GM12801 (cell line): ENCODE results near the gene PARP16.

Source experiments
- TF ChIP-seq, protein P1 (sequence below): IDR thresholded peaks from one replicate; pipeline ENCODE4 v1.5.1; 2011; ENCODE audit warnings: control low read depth; ENCODE audit not compliant: insufficient read length; ENCODE audit errors: extremely low read depth

PARP16 gene

DNA sequence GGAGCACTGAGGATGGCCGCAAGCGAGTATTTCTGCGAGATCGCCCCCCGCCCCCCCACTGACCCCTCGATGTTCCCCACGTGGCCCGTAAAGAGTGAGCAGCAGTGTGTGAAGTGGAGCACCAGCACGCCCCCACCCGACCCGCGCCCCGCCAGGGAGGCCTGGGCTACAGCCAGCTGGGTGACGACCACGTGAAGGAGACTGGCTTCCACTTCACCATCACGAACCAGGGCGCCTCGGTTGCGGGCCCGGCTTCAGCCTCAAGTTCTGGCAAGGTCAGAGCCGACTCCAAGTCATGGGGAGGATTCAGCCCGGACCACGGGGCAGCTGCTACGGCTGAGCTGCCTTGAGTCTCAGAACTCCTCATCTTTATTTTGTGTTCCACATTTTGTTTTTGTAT, 15.4 kb upstream of the PARP16 start:
- TF ChIP-seq, protein P1, sequence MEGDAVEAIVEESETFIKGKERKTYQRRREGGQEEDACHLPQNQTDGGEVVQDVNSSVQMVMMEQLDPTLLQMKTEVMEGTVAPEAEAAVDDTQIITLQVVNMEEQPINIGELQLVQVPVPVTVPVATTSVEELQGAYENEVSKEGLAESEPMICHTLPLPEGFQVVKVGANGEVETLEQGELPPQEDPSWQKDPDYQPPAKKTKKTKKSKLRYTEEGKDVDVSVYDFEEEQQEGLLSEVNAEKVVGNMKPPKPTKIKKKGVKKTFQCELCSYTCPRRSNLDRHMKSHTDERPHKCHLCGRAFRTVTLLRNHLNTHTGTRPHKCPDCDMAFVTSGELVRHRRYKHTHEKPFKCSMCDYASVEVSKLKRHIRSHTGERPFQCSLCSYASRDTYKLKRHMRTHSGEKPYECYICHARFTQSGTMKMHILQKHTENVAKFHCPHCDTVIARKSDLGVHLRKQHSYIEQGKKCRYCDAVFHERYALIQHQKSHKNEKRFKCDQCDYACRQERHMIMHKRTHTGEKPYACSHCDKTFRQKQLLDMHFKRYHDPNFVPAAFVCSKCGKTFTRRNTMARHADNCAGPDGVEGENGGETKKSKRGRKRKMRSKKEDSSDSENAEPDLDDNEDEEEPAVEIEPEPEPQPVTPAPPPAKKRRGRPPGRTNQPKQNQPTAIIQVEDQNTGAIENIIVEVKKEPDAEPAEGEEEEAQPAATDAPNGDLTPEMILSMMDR = no peak

DNA sequence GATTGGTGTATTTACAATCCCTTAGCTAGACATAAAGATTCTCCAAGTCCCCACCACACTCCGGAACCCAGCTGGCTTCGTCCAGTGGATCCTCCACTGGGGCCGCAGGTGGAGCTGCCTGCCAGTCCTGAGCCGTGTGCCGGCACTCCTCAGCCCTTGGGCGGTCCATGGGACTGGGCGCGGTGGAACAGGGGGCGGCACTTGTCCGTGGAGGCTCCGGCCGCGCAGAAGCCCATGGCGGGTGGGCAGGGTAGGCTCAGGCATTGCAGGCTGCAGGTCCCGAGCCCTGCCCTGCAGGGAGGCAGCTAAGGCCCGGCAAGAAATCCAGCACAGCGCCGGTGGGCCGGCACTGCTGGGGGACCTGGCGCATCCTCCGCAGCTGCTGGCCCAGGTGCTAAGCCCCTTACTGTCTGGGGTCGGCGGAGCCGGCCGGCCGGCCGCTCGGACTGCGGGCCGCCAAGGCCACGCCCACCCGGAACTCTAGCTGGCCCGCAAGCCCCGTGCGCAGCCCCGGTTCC, 14.3 kb upstream of the PARP16 start:
- TF ChIP-seq, protein P1 = no peak

DNA sequence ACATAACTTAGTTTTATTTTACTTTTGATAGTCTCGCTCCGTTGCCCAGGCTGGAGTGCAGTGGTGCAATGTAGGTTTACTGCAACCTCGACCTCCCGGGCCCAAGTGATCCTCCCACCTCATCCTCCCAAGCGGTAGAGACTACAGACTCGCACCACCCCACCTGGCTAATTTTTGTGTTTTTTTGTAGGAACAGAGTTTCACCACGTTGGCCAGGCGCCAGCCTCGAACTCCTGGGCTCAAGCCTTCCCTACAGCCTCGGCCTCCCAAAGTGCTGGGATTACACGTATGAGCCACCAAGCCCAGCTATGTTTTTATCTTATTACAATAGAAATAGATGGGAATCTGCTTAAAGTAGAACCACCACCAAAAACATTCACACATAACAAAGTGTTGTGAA, 12.0 kb upstream of the PARP16 start:
- TF ChIP-seq, protein P1 = no peak

DNA sequence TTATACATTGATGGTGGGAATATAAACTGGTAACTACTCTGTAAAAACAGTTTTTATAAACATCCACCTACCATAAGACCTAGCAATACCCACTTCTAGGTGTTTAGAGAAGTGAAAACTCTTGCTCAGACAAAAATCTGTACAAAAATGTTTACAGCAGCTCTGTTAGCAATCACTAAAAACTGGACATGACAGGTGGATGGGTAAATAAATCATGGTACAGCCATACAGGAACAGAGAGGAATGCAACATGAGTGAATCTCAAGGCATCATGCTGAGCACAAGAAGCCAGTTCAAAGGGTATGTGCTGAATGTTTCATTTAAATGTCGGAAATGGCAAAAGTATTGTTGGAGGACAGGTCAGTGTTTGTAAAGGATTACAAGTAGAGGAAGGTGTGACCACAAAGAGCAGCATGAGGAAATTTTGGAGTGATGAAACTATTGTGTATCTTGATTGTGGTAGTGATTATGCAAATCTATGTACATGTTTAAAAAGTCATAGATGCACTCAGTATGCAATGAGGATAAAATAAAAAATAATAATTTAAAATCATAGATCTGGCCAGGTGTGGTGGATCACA, 6.3 kb upstream of the PARP16 start:
- TF ChIP-seq, protein P1 = no peak

DNA sequence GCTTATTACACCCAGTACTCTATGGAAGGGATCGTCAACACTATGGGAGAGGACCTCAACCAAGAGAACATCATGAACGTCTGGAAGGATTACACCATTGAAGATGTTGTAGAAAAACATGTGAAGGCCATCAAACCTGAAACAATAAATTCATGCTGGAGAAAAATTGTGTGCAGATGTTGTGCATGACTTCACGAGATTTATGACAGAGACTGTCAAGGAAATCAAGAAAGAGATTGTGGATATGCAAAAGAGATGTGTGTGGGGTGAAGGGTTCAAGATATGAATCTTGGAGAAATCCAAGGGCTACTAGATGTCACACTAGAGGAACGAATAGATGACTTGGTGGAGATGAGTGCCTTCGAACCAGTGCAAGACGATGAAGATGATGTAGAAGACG, 3.5 kb upstream of the PARP16 start:
- TF ChIP-seq, protein P1 = no peak

DNA sequence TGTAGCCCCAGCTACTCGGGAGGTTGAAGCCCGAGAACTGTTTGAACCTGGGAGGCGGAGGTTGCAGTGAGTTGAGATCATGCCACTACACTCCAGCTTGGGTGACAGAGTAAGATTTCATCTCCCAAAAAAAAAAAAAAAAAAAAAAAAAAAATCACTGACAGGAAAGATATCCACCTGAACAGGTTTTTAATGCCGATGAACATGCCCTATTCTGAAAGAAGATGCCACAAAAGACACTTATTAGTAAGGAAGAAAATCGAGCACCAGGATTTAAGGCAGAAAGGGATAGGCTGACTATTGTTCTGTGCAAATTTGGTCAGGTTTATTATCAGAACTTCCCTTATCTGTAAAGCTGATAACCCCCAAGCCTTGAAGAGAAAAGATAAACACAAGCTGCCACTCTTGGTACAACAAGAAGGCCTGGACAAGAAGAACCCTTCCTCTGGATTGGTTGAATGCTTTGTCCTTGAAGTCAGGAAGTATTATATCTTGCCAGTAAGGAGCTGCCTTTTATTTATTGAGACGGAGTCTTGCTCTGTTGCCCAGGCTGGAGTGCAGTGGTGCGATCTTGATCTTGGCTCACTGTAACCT, 2.7 kb upstream of the PARP16 start:
- TF ChIP-seq, protein P1 = no peak

DNA sequence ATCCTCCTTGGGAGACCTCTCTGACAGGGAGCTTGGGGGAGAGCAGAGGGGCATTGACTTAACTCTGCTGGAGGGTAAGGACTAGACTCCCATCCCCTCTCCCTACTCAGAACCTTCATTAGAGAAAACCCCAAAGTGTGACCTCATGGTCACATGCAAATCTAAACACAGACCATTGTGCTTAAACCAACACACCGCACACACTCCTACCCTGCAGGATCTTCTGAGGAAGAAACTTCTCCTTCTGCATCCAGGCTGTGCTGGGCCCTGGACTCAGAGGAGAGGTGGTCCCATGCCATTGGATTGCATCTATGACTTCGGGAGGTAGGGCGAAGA, 805 bp upstream of the PARP16 start:
- TF ChIP-seq, protein P1 = no peak
